Retinal pigment epithelial cell (primary cell): ENCODE data around the gene CAV2.

Experiments used
- DNase-seq: peaks from one replicate; pipeline ENCODE4 v3.0.0-alpha.2; 2010; ENCODE audit warnings: low read depth
- H3K4me3 ChIP-seq: 2 replicates; pipeline ENCODE4 v1.5.1; 2011; ENCODE audit warnings: mild to moderate bottlenecking, low read length, control low read depth, moderate library complexity
- TF ChIP-seq, protein P1 (sequence below): conservative IDR thresholded peaks from 2 replicates; pipeline ENCODE4 v1.5.1; 2011; ENCODE audit warnings: low read depth, low read length, control low read depth, inconsistent platforms

The CAV2 gene

DNA sequence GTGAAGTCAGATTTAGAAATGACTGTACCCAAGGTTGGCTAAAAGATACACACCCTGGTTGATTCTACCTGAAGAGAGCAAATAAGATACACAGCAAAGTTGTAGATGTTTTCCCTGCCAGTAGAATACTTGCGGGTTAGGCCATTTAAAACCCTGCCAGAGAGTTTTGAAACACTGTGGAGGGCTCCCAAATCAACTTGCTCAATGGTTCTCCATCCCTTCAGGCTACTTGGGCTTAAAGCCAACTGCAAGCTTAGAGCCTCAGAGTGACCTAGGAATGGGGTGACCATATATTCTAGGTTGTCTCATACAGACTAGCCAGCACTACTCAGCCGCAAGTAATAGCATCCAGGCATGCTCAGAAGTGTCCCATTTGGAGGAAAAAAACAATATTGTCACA, 35.3 kb downstream of the CAV2 start:
- TF ChIP-seq, protein P1, sequence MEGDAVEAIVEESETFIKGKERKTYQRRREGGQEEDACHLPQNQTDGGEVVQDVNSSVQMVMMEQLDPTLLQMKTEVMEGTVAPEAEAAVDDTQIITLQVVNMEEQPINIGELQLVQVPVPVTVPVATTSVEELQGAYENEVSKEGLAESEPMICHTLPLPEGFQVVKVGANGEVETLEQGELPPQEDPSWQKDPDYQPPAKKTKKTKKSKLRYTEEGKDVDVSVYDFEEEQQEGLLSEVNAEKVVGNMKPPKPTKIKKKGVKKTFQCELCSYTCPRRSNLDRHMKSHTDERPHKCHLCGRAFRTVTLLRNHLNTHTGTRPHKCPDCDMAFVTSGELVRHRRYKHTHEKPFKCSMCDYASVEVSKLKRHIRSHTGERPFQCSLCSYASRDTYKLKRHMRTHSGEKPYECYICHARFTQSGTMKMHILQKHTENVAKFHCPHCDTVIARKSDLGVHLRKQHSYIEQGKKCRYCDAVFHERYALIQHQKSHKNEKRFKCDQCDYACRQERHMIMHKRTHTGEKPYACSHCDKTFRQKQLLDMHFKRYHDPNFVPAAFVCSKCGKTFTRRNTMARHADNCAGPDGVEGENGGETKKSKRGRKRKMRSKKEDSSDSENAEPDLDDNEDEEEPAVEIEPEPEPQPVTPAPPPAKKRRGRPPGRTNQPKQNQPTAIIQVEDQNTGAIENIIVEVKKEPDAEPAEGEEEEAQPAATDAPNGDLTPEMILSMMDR, result no peak
- DNase-seq, result no peak
- H3K4me3 ChIP-seq, result no peak overlapping the region

DNA sequence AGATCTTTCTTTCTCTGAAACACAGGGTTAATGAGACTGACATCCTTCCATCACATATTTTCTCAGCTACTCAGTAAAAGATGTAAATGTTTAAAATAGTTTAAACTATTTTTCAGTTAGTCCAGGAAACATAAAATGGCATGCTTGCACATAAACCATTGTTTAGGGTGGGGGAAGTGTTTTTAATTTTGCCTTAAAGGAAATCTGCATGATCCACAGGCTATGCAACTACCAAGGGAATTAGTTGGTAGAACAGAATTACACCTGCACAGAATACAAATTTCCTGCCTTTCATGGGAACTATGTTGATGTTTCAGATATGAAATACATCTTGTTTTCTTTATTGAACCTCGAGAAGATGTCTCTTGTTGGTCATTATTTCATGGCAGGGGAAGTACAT, 35.9 kb downstream of the CAV2 start:
- no peak overlapping the region for H3K4me3 ChIP-seq
- TF ChIP-seq, protein P1, result no peak
- no peak for DNase-seq

DNA sequence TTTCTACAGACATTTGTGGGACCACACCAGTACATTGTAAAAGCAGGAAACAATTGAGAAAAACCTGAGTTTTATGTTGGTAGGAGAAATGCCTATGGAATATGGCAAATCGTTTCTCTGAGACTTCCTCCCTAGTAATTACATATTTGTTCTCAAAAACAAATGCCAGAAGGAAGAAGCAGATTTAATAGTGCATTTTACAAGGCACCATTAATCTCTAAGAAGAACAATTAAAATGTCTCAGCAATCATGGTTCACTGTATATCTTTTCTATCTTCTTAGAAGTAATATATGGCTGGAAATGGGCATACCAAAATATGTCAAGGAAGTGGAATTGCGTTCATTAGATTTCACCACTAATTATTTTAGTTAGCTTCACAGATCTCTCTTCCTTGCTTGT, 38.6 kb downstream of the CAV2 start:
- no peak for DNase-seq
- TF ChIP-seq, protein P1, result no peak
- no peak overlapping the region for H3K4me3 ChIP-seq

DNA sequence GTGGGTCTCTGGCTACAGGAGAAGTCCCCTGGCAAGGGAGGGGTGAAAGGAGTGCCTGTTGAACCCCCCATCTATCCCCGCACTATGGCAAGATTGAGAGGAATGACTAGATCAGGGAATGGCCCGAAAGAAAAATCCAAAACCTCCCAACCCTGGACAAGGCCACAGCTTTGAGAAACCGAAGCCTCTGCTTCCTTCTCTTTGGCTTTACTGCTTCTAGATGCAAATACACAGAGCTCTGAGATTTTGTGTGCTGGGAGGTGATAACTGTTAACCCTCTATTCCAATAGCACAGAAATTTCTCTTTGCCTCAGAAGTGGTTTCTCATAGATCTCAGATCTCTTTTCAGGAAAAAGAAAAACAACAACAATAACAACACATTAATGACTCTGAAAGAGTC, 40.3 kb downstream of the CAV2 start:
- H3K4me3 ChIP-seq, result no peak overlapping the region
- TF ChIP-seq, protein P1, result no peak

DNA sequence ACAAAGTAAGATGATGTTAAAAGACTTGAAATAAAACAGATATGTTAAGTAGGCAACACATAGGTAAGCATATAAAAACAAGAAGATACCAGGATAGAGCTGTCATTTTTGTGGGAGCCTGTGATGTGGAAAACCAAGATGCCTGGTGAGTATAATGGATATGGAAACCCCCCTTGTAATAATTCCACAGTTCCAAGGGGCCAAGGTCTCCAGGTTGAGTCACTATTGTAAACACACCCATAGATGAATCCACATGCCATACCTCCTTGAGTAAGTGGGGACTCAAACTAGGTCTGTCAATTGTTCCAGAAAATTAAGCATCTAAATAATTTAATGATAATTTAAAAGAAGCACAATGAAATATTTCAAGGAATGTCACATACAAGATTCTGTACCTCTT, 41.2 kb downstream of the CAV2 start:
- TF ChIP-seq, protein P1, result no peak
- H3K4me3 ChIP-seq, result no peak overlapping the region
- DNase-seq, result no peak

More for the DNA sequence above, 40.3 kb downstream of the CAV2 start:
- no peak for DNase-seq

DNA sequence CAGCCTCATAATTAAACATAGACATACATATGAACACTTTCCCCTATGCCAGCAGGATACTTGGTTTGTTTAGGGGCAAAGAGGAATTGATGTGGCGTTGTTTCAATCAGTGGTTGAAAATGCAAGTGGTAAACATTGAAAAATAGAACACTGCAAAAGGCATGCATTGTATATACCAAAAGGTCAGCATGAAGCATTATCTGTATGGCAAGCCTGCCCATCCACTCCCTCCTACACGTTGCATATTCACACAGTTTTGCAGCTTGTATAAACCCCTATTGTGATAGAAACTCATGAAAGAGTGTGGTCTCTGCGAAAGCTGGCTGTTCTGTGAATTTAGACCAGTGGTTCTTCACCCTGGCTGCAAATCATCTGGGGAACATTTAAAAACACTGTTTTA, 42.4 kb downstream of the CAV2 start:
- TF ChIP-seq, protein P1, result no peak
- no peak for DNase-seq
- no peak overlapping the region for H3K4me3 ChIP-seq

DNA sequence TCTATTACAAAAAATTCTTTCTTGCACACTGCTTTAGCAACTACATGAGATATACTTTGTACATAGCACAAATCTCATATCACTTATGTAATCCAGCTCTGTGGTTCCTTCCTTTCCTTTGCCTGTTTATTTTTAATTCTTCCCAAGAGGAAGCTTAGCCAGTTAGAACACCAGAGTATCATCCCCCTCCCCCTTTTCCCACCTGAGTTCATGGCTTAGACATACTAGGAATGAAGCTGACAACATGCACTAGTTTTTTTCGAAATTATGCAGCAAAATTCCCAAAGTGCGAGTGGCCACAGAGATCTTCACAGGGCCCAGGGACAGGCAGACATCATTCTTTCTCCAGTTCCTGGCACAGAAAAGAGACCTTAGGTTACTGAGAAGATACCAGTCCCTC, 43.1 kb downstream of the CAV2 start:
- DNase-seq, result no peak
- no peak overlapping the region for H3K4me3 ChIP-seq
- TF ChIP-seq, protein P1, result no peak
